ENCODE results near the gene IL18RAP.

IL18RAP gene, protein sequence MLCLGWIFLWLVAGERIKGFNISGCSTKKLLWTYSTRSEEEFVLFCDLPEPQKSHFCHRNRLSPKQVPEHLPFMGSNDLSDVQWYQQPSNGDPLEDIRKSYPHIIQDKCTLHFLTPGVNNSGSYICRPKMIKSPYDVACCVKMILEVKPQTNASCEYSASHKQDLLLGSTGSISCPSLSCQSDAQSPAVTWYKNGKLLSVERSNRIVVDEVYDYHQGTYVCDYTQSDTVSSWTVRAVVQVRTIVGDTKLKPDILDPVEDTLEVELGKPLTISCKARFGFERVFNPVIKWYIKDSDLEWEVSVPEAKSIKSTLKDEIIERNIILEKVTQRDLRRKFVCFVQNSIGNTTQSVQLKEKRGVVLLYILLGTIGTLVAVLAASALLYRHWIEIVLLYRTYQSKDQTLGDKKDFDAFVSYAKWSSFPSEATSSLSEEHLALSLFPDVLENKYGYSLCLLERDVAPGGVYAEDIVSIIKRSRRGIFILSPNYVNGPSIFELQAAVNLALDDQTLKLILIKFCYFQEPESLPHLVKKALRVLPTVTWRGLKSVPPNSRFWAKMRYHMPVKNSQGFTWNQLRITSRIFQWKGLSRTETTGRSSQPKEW

DNA sequence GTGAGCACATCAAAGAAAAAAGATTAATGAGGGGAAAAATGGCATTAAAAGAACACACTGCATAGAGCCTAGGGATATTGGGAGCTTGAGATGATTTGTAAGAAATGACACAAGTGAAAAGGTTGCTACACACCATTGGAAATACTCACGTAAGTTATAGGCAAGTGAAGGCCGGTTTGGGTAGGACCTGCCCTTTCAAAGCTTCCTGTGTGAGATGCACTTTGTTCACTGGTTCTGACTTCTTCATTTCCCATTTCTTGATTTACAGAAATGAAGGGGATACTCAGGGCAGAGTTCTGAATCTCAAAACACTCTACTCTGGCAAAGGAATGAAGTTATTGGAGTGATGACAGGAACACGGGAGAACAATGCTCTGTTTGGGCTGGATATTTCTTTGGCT lies at the start of gene IL18RAP:
TSS of gene IL18RAP (plus strand) at position 251 of the 400 bp plus-strand sequence. CDS start at position 369, 118 bp downstream.
- DNase-seq = no peak

DNA sequence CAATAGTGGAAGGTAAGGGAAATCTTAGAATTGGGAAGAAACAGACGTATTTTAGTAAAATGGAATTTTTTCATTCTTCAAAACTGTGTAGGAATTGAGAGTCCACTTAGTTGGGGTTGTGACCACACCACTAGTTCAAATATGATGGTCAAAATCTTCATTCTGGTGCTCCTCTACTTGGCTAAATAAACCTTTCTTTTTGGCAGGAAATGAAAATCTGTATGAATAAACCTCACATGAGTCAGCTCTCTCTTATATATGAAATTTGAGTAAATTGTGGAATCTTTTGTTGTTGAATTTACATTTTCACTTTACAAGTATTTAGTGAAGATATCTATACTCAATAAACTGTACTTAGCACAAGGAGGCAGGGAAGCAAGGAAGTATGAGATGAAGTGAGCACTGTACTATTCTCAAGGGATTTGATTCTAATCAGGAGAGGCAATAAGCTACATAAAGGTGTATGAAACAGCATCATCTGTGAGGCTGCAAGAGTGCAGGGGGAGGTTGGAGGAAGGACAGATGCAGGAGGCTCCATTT lies 46.8 kb upstream of the IL18RAP start:
- DNase-seq = no peak

DNA sequence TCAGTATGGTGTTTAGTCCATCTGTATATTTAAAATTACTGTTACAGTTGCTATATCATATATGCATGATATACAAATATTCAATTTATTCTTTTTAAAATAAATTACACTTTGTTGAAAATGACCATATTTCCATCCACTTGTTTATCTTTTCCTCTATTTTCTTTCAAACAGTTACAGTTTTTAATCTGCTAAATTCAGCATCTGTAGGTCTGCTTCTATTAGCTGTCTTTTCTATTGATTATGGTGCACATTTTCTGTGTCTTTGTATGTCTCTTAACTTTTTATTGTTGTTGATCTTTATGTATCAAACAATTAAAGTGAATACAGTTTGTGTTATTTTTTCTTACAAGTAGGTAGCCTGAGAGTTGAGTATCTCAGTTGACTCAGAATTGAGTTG lies 39.2 kb upstream of the IL18RAP start:
- no peak for DNase-seq

DNA sequence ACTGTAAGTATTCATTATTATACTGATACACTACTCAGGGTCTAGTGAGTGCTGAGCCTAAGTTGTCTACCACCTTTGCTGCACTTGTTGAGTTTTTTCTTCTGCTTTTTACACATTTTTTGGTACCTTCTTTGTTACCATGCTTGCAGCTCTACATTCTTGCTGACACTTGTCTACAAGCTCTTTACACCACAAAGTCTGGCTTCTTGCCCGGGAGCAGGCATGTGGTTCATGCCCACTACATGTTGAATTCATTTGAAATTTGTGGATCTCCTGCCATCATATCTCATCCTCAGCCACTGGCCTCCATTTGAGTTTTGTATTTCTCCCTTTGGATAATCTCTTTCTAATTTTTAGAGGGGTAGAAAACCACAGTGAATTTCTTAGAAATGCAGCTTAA lies 37.4 kb upstream of the IL18RAP start:
- DNase-seq = no peak

DNA sequence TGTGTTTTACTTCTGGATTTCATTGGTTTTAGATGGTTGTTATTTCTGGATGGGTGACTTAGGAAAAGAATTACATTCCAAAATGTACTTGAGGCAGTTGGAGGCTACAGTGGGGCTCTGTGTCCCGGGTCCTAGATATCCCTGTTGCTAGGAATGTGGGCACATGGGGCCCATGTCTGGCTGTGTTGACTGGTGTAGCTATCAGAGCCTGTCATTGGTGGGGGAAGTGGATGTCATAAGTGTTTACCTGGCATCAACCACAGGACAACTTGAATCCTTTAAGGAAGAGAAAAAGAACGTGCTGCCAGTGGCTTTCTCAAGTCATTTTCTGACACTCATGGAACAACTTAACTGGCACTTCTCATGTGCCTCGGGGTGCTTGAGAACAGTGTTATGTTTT lies 37.0 kb upstream of the IL18RAP start:
- DNase-seq = no peak

DNA sequence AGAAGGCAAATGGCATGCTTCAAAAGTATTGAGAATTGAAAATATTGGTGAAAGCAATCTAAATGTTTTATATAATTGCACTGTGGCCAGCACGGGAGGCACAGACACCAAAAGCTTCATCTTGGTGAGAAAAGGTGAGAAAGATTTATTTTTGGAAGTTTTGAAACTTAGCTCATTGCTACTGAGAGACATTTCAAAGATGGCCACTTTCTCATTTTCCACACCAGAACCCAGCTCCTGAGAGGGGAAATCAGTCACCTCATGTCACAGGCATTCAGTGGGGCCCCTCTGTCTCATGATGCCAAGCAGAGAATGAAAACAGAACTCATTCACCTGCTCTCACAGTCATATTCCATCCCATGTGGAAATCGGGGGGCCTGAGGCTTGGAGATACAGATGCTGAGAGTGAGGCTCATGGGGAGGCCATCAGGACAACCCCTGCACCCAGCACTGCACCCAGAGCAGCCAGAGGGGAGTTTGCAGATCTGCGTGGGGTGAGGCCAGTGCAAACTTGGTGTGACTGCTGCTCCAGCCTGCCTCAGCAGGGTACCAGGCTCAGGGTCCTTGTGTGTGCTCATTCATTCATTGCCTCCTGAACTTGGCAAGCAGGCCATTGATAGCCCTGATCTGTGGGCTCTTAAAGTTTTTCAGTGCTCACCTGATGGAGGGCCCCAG lies 36.0 kb upstream of the IL18RAP start:
- no peak for DNase-seq

DNA sequence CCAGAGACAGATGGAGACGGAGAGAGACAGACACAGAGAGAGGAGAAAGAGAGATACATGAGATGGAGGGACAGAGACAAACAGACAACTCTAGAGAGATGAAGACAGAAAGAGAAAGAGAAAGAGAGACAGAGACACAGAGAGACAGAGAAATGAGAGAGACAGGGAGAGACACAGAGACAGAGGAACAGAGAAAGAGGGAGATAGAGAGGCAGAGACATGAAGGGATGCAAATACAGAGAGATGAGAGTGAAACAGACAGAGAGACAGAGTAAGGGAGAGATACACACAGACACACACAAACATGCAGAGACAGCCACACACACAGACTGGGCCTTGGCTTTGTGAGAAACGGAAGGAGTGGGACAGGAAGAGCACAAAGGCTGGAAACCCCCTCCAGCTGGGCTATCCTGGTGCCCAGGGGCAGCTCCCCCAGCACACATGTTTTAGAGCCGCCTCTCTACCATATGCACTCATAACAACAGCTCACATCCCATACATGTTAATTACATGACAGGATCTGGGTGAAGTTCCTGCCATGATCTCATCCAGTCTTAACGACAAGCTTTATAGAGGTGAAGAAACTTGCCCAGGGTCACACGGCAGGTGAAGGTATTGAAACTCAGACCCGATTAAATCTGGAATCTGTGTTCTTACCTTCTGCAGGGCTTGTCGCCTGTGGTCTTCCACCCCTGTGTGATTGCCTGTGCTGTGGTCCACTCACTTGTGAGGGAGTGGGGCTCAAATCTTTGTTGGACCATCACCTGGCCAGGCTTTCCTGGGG lies 35.0 kb upstream of the IL18RAP start:
- no peak for DNase-seq

DNA sequence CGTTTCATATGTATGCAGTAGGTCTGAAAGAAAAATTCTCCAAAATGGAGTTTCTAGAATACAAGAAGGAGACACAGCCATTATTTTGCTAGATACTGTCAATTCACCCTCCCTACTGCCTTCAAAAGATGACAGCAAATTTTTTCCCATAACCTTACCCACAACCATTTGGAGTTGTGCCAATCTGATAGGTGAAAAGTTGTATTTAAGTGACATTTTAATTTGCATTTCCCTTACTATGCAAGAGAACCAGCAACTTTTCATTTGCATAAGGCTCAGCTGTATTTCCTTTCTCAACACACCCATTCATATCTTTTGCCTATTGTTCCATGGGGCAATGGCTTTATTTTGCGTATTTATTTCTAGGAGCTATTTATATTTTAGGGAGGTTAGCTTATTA lies 31.4 kb upstream of the IL18RAP start:
- DNase-seq = no peak

DNA sequence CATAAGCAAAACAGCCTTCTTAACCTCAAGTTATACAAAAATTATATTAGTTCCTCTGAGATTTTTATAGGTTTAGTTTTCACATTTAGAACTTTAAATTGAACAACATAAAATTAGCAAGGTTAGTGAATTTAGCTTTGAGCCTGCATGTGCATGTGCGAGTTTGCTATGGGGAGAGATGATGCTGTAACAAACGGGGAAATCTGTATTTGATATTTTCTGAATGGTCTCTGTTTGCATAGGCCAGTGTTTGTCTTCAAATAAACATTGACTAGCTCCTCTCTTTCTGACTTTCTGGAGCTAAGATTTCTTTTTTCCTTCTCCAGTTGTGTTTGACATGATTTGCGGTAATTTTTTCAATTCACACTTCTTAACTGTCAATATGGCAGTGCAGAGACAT lies 30.9 kb upstream of the IL18RAP start:
- no peak for DNase-seq

DNA sequence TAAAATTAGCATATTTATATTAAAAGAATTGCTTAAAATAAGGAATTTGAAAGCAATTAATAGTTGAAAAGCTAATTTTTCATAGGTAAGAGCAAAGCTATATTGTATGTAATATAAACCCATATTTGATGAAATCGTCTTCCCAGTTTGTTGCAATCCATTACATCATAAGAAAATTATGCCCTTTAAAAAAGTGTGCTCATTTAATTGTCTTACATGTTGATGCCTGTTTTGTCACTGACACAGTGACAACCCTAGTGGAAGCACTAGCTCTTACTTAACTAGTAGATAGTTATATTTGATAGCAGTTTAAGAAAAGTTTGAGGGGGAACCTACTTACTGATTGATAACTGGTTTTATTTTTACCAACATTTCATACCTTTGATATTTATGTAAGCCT lies 30.0 kb upstream of the IL18RAP start:
- DNase-seq = no peak

DNA sequence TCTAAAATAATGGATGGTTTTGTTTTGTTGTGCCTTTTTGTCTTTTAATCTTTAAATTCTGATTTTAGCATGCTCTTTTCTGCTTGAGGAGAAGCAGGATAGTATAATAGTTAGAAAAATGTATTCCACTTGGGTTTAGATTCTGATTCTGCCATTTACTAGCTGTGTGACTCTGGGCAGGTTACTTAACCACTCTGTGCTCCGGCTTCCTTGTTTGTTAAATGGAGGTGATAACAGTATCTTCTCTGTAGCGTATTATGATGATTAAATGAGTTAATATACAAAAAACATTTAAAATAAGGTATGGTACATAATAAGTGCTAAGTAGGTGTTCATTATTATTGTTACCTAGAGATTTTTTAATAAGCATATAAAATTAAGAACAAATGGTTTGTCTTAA lies 26.9 kb upstream of the IL18RAP start:
- no peak for DNase-seq

DNA sequence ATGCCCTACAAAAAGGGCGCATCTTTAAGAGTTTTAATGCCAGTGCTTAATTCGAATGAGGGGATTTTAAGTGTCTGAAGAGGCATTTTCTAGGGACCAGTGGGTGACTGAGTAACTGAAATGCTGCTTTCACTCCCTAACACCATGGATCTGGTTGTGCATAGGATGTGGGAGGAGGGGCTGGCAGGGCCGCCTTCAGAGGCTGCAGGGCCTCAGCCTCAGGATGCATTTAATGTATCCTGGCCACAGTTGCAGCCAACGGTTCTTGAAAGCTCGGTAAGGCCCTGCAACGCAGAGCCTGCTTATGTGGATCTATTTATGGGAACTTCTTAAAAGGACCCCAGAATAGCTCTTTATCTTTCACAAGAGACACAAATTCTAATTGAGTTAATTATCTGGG lies 25.8 kb upstream of the IL18RAP start:
- no peak for DNase-seq

DNA sequence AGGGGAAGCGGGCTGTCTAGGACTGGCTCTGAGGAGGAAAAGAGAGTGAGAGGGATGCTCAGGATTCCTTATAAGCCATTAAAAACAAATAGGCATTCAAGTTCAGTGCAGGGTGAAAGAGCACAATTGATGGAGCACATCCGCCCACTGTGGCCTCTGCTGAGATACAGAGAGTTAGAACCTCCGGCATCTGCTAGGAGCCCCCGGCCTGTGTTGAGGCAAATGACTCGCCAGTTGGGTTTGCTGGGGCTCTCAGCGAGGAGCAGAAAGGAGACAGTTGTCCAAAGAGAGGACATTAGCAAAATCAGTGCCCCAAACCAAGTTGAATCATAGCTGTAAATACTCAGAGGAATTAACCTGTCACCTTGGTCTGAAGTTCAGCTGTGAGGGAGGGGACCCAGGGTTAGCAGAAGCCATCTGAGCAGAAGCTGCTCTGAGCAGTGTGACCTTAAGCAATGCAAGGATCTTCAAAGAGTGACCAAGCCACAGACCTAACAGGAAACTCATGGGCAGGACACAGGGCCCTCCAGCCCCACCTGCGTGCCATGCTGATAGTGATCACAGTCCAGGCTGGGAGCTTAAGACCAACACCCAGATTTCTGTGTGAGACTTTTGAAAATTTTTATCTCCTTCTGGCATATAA lies 23.3 kb upstream of the IL18RAP start:
- no peak for DNase-seq

DNA sequence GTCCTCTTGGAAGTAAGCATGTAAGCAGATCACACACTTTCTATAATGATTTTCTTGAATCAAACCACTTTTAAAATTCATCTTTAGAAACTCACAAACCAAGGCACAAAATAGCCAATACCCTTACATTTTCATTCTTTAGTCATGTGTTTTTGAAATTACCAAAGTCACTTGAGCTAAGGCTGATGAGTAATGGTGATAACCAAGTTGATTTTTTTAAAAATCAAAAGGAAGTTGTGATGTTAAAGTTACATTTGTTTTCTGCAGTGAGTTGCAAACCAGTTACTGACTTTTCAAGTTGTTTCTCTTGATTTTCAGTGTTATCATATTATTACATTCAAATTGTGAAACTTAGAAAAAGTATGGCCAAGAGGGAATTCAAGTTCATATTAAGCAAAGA lies 21.5 kb upstream of the IL18RAP start:
- DNase-seq = no peak

DNA sequence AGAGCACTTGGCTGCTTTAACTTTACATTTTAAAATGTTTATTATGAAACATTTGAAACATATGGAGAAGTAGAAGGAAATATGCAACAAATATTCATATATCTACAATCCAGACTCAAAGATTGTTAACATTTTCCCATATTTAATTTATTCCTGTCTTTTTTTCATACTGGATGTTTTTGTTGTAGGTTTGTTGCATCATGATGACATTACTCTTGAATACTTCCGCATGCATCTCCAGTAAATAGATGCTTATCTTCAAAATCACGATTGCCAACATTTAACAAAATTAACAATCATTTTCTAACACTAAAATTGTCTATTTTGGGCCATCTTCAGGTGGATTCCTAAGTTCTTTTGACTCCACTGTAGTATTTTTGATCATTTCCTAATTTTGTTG lies 21.1 kb upstream of the IL18RAP start:
- no peak for DNase-seq

DNA sequence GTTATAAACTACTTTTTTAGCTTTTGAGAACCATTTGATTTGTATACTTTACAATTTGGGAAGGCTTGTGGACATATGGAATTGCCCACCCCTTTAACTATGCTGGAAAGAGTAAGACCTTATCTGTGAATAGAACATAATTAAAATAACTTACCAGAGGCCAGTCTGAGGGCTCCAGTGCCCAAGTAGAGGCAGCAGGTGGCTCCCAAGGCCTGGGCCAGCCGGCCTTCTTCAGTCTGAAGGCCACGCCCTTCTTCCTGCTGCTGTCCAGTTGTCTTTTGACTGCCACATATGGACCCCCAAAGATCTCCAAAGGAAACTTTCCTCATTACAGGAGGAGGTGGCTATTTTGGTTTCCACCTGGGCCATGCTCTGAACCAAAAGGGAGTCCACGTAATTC lies 12.0 kb upstream of the IL18RAP start:
- no peak for DNase-seq

DNA sequence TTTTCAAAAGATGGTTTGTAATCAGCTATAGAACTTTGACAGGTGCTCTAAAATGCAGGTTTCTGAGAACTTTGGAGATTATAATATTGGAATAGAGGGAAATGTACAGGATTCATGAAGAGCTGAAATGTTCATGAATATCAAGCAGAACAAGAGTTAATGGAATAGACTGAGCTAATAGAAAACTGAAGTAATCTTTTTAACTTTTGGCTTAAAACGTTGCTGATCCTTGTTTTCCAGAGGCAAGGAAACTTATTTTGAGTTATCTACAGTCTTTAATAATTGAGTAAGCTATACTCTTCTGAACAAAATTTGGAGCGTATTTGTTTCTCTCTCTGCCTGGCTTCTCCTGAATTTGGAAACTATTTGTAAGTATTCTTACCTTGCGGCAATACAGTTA lies 10.8 kb upstream of the IL18RAP start:
- DNase-seq = no peak

DNA sequence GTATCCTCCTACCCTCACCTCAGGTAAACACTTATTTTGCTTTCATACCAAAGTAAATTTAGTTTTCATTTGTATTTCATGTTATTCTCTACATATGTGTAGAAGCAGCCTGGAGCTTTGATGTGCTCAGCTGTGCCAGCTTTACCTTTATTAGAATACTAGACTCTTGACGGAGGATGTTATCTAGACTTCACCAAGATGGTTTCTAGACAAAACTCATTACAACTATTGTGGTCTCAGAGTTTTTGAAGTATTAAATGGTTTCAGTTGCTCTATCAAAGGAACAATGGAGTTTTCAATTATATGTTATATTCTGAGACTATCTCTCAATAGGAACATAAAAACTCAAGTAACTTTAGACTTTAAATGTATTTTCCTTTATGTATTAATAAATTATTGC lies 5.0 kb upstream of the IL18RAP start:
- DNase-seq = no peak

DNA sequence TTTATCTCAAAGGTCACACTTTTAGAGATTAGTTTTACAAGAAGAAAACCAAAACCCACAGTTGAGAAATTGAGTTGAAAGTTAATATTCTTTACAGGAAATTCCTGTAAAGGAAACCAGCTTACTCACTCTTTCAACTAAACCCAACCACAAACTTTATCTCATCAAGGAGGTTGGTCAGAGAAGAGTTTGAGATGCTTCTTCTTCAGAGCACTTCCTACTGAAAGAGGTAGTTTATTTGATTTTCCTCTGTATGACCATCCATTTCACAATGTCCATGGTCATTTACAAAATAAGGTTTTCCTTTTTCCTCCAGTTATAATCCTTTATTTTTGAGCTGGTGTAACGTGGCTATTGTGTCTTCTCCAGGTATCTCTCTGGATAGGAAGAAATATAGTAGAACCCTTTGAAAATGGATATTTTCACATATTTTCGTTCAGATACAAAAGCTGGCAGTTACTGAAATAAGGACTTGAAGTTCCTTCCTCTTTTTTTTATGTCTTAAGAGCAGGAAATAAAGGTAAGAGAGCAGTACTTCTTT lies 4.5 kb upstream of the IL18RAP start:
- DNase-seq = no peak

DNA sequence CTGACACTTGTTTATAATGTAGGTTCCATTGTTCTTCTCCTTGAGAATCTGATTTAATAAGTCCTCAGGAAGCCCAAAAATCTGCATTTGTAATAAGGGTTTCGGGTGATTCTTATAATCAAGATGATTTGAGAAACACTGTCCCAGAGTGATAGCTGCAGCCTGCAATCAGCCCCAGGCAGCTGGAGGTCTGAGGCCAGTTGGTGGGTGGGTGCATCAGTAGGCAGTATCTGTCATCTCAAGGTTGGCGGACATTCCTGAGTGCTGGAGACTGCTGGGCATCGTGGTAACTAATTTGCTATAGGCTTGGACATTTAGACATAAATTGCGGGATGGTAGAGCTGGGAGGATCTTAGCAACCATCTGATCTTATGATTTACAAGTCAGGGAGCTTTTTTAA lies 2.7 kb upstream of the IL18RAP start:
- DNase-seq = no peak

DNA sequence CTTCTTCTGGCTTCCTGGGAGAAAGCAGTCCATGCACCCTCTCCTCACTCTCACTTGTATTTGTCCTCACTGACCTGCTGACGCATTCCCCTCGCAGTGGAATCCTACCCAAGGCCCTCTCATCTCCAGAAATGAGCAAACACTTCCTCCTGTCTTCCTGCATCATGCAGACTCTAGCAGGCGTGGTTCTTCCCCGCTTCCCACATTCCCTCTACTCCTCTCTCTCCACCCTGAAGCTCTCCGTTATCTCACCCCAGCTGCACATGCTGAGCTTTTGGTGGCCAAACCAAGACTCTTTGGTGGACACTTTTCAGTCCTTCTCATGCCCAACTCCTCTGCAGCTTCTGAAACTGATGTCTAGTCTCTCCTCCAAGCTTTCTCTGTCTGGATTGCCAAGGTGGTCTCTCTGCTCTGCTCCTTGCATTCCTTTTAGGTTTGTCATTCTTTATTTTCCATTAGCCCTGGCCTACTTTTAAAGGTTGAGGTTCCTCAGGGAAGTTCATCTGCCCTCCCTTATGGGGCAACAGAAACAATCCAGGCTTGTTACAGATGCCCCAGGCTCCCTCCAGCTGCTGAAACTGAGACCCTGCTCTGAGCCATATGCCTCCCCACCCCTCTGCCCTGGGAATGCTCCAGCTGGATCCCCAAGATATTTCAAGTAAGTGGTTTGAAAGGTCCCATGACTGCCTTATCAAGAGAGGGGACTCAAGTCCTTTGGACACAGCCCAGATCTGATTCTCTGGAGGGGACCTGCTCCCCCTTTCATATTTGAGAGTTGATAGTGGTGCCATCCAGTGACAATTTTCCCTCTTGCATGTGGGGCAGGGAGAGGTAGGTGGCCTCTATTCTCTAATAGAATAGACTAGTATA lies 835 bp upstream of the IL18RAP start:
- no peak for DNase-seq

Data from retina (tissue), 1 donor.